Activated T-helper 1 cell treated with anti-CD3 and anti-CD28 coated beads, Interleukin-12 subunit alpha, Interleukin-12 subunit beta, Interleukin-2, Interleukin-4 antibody, amounts not matched to agents 30 ng/mL and 10 ng/mL and 1 ng/mL, durations not matched to agents 14 hours and 24 hours and 36 hours (primary cell): ENCODE measurements around the gene ENOSF1. TPM values are rescaled to one million over a fixed set of nuclear protein-coding genes. Genes with fewer than 3 reads are reported as not detected.
"Not testable (repeated sequence)": the region's sequence is repeated elsewhere in the genome, so short reads cannot be mapped to it uniquely, and the experiment has no call there.

Source experiments
- DNase-seq: peaks from one replicate; pipeline ENCODE4 v3.0.0; 2021; ENCODE audit warnings: low spot score
- H3K27ac Mint-ChIP-seq: one replicate; pipeline ENCODE4 v1.8.0; 2021; ENCODE audit warnings: mild to moderate bottlenecking, mixed read lengths
- H3K27me3 Mint-ChIP-seq: one replicate; pipeline ENCODE4 v1.8.0; 2022; ENCODE audit warnings: mild to moderate bottlenecking, moderate library complexity, mixed read lengths; ENCODE audit not compliant: insufficient read depth
- H3K36me3 Mint-ChIP-seq: one replicate; pipeline ENCODE4 v1.8.0; 2021; ENCODE audit warnings: low read depth, mixed read lengths
- H3K4me1 Mint-ChIP-seq: one replicate; pipeline ENCODE4 v1.8.0; 2021; ENCODE audit warnings: low read depth, mixed read lengths
- H3K4me3 Mint-ChIP-seq: one replicate; pipeline ENCODE4 v1.8.0; 2021; ENCODE audit warnings: mild to moderate bottlenecking, moderate library complexity, mixed read lengths
- H3K9me3 Mint-ChIP-seq: one replicate; pipeline ENCODE4 v1.8.0; 2021; ENCODE audit warnings: mixed read lengths
- intact Hi-C: fragments of 100-400 bp; cut with micrococcal nuclease; formaldehyde crosslinking; loops from one replicate; pipeline ENCODE4 v1.15.1; 2024
- total RNA-seq: library from RNA; stranded (reverse); gene quantifications from 2 replicates; pipeline ENCODE4 v1.2.3, GENCODE V29; 2022

The ENOSF1 gene, protein sequence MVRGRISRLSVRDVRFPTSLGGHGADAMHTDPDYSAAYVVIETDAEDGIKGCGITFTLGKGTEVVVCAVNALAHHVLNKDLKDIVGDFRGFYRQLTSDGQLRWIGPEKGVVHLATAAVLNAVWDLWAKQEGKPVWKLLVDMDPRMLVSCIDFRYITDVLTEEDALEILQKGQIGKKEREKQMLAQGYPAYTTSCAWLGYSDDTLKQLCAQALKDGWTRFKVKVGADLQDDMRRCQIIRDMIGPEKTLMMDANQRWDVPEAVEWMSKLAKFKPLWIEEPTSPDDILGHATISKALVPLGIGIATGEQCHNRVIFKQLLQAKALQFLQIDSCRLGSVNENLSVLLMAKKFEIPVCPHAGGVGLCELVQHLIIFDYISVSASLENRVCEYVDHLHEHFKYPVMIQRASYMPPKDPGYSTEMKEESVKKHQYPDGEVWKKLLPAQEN
- total RNA-seq = 84.4 and 96.1 TPM in 2 replicates

- Mint-ChIP-seq H3K27me3 (no peaks in the 10 kb centered on the region), H3K4me3 (peak within 1 kb of the TSS; percentile 86), H3K36me3 (peaks cover 13% of the 10 kb centered on the region), H3K4me1 (peaks cover 41% of the 10 kb centered on the region), H3K27ac (peak within 1 kb of the TSS; percentile 89), H3K9me3 (no peaks in the 10 kb centered on the region)
- peak; percentile 84 for DNase-seq
- intact Hi-C loops = loop anchor here (1.0 to 10.0 kb wide), 7 partner anchors 30 to 1942 kb away; partner anchors contain the start of genes SMCHD1 and THOC1
Observed at GRCh38 chr18:712401-713134, at the start of gene ENOSF1. ENOSF1 (minus strand) TSS chr18:712630; CDS start chr18:712587, 43 bp downstream.

GRCh38 chr18:759864-760263, 47.4 kb upstream of the ENOSF1 start:
- not testable (repeated sequence) for H3K9me3 Mint-ChIP-seq, H3K36me3 Mint-ChIP-seq, H3K4me1 Mint-ChIP-seq, H3K27me3 Mint-ChIP-seq, H3K27ac Mint-ChIP-seq, H3K4me3 Mint-ChIP-seq, DNase-seq
- intact Hi-C loops = loop anchor here (5.0 kb wide), 1 partner anchor 37 kb away; no protein-coding TSS in a partner anchor

GRCh38 chr18:755506-755905, 43.1 kb upstream of the ENOSF1 start:
- no peak overlapping the region for H3K4me3 Mint-ChIP-seq
- H3K36me3 Mint-ChIP-seq = peaks cover 14% of the 10 kb centered on the region
- no peak overlapping the region for H3K27ac Mint-ChIP-seq
- no peaks in the 10 kb centered on the region for H3K27me3 Mint-ChIP-seq
- intact Hi-C loops = no loop called here
- no peak for DNase-seq
- H3K9me3 Mint-ChIP-seq = no peaks in the 10 kb centered on the region
- no peaks in the 10 kb centered on the region for H3K4me1 Mint-ChIP-seq

DNA sequence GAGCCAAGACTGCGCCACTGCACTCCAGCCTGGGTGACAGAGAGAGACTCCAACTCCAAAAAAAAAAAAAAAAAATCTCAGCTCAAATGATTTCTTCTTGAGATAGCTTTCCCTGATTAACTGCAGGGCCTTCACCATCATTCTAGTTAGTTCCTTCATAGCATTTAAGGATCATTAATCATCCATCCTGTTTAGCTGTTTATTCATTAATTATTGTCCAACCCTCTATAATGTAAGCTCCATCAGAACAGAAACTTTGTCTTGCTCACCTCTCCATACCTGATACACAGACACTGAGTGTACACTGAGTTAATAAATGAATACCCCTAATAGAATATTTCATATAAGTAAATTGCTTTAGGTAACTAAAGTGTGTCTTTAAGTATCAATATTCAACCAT, 42.2 kb upstream of the ENOSF1 start:
- H3K36me3 Mint-ChIP-seq = peaks cover 13% of the 10 kb centered on the region
- H3K27me3 Mint-ChIP-seq = no peaks in the 10 kb centered on the region
- no peak overlapping the region for H3K27ac Mint-ChIP-seq
- no peak overlapping the region for H3K4me3 Mint-ChIP-seq
- DNase-seq = no peak
- H3K9me3 Mint-ChIP-seq = no peaks in the 10 kb centered on the region
- intact Hi-C loops = no loop called here
- no peaks in the 10 kb centered on the region for H3K4me1 Mint-ChIP-seq

DNA sequence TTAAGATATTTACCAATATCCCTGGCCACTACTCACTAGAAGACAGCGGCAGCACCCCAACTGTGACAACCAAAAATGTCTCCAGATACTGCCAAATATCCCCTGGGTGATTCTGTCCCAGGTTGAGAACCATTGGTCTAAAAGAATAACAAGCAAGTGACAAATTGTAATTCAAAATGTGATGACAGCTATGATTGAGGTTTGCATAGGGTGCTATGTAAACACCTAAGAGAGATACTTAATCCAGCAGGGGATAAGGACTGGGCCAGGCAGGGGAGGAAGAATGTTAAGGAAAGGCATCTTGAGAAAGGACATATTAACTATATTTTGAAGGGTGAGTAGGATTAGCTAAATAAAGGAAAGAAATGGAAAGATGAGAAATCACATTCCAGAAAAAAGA, 38.0 kb upstream of the ENOSF1 start:
- H3K4me3 Mint-ChIP-seq = no peak overlapping the region
- no peaks in the 10 kb centered on the region for H3K27me3 Mint-ChIP-seq
- no peaks in the 10 kb centered on the region for H3K4me1 Mint-ChIP-seq
- intact Hi-C loops = no loop called here
- H3K36me3 Mint-ChIP-seq = peaks cover 19% of the 10 kb centered on the region
- H3K9me3 Mint-ChIP-seq = no peaks in the 10 kb centered on the region
- no peak for DNase-seq
- no peak overlapping the region for H3K27ac Mint-ChIP-seq

GRCh38 chr18:744832-745597, 32.6 kb upstream of the ENOSF1 start:
- H3K36me3 Mint-ChIP-seq = peaks cover 18% of the 10 kb centered on the region
- H3K27me3 Mint-ChIP-seq = no peaks in the 10 kb centered on the region
- DNase-seq = no peak
- no peaks in the 10 kb centered on the region for H3K4me1 Mint-ChIP-seq
- no peak overlapping the region for H3K27ac Mint-ChIP-seq
- H3K4me3 Mint-ChIP-seq = no peak overlapping the region
- no peaks in the 10 kb centered on the region for H3K9me3 Mint-ChIP-seq
- intact Hi-C loops = no loop called here

DNA sequence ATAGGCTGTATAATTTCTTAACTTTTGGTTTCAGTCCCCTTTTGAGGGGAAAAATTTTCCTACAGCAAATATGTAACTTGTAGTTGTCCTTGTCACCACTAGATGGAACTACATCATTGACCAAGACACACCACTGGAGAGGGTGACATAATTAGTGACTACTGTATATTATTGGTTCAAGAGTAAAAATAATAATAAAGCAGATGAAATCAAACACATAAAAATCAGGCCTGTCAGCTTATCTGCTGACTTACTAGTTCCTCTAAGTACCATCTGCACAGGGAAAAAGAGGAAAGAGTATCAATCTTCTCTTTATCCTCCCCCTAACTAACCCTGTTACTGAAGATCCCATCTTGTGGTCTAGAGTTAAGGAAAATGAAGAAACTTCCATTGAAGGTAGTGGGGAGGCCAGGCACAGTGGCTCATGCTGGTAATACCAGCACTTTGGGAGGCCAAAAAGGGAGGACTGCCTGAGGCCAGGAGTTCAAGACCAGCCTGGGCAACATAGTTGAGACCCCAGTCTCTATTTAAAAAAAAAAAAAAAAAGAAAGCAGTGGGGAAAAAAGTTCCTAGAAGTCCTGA, 29.6 kb upstream of the ENOSF1 start:
- Mint-ChIP-seq H3K4me1 (no peaks in the 10 kb centered on the region), H3K9me3 (no peaks in the 10 kb centered on the region), H3K27ac (no peak overlapping the region), H3K4me3 (no peak overlapping the region), H3K27me3 (no peaks in the 10 kb centered on the region), H3K36me3 (peaks cover 21% of the 10 kb centered on the region)
- DNase-seq = no peak
- intact Hi-C loops = loop anchor here (1.0 kb wide), 3 partner anchors 70 to 97 kb away; partner anchors contain the start of gene YES1

DNA sequence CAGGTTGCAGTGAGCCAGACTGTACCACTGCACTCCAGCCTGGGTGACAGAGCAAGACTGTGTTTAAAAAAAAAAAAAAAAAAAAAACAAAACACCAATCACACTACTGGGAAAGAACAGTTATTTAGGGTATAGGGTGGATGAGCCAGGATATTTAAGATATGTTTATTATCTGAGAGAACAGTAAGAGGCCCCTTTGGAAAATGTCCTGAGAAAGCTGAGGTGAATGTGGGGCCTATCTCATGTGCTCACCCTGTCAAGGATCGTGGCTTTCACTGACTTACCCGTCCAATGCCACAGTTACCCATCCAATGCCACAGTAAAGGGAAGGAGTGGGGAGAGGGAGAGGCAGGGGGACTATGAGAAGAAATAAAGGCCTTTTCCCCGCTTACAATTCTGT, 19.9 kb upstream of the ENOSF1 start:
- Mint-ChIP-seq H3K9me3 (no peaks in the 10 kb centered on the region), H3K27ac (no peak overlapping the region), H3K4me1 (peaks cover 9% of the 10 kb centered on the region), H3K27me3 (no peaks in the 10 kb centered on the region), H3K36me3 (peaks cover 32% of the 10 kb centered on the region), H3K4me3 (no peak overlapping the region)
- intact Hi-C loops = loop anchor here (5.0 kb wide), 1 partner anchor 110 kb away; no protein-coding TSS in a partner anchor
- no peak for DNase-seq

DNA sequence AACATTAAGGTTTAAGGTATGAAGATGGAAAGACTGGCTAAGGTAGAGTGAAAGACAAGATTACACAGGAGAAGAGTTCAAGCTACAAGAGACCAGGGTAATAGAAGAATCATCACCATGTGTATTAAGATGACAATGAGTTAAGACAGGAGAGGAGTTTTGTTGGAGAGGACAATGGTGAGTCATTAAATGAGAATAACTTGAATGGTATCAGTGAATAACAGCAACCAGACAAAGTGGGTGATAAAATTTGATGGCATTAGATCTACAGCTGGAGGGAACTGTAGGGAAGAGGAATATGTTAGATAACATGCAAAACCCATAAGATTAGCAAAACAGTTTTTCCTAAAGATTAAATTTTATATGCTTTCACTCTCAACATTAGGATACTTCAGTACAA, 18.8 kb upstream of the ENOSF1 start:
- Mint-ChIP-seq H3K4me3 (no peak overlapping the region), H3K9me3 (no peaks in the 10 kb centered on the region), H3K4me1 (peaks cover 9% of the 10 kb centered on the region), H3K27me3 (no peaks in the 10 kb centered on the region), H3K27ac (no peak overlapping the region), H3K36me3 (peaks cover 31% of the 10 kb centered on the region)
- DNase-seq = no peak
- intact Hi-C loops = loop anchor here (5.0 kb wide), 1 partner anchor 109 kb away; no protein-coding TSS in a partner anchor

DNA sequence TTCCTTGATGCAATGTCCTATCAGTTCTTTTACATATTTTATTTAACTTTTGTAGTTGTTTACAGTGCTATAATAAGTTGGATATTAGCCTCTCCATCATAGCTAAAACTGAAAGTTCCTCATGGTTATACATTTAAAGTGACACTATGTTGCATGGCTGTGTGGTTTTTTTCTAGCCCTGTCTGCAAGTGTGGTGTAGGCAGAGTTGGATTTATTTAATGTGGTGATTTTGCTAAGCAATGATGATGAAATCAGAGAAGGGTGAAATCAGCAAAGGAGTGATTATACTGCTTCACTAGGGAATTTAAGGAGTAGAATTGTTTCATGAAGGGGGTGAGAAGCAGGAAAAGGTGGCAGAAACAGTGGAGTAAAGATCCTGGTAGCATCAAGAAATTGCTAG, 18.3 kb upstream of the ENOSF1 start:
- no peak overlapping the region for H3K4me3 Mint-ChIP-seq
- DNase-seq = no peak
- H3K36me3 Mint-ChIP-seq = peaks cover 31% of the 10 kb centered on the region
- H3K9me3 Mint-ChIP-seq = no peaks in the 10 kb centered on the region
- H3K27me3 Mint-ChIP-seq = no peaks in the 10 kb centered on the region
- no peak overlapping the region for H3K27ac Mint-ChIP-seq
- intact Hi-C loops = loop anchor here (5.0 kb wide), 1 partner anchor 108 kb away; no protein-coding TSS in a partner anchor
- peaks cover 9% of the 10 kb centered on the region for H3K4me1 Mint-ChIP-seq

DNA sequence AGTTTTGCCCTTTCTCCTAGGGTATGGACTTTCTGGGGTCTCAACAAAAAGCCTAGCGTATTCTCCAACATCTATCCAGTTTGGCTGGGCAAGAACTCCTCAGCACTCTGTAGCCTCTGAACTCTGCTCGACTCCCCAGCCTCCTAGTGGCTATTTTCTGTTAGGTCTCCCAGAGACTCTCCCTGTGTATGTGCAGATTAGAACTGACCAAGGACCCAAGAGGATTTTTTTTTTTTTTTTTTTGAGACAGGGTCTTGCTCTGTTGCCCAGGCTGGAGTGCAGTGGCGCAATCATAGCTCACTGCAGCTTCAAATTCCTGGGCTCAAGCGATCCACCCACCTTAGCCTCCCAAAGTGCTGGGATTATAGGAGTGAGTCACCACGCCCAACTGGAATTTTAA, 17.7 kb upstream of the ENOSF1 start:
- not testable (repeated sequence) for H3K27ac Mint-ChIP-seq, H3K4me3 Mint-ChIP-seq, H3K4me1 Mint-ChIP-seq, H3K9me3 Mint-ChIP-seq, DNase-seq, H3K27me3 Mint-ChIP-seq
- intact Hi-C loops = loop anchor here (5.0 kb wide), 1 partner anchor 108 kb away; no protein-coding TSS in a partner anchor
- H3K36me3 Mint-ChIP-seq = peaks cover 27% of the 10 kb centered on the region

GRCh38 chr18:725646-726045, 13.2 kb upstream of the ENOSF1 start:
- Mint-ChIP-seq H3K27me3 (no peaks in the 10 kb centered on the region), H3K27ac (no peak overlapping the region), H3K9me3 (no peaks in the 10 kb centered on the region), H3K4me1 (peaks cover 2% of the 10 kb centered on the region), H3K4me3 (no peak overlapping the region), H3K36me3 (peaks cover 27% of the 10 kb centered on the region)
- no peak for DNase-seq
- intact Hi-C loops = no loop called here
